SU-DHL-6 (cell line): ENCODE results near the gene C1orf21.

ENCODE experiments used
- EZH2phosphoT487 ChIP-seq: fragments of 200-600 bp; sonication (generic), shearing (Covaris generic); conservative IDR thresholded peaks from 2 replicates; pipeline ENCODE4 v1.6.1; 2018; ENCODE audit warnings: mild to moderate bottlenecking, antibody characterized with exemption, low read length, moderate library complexity, mixed read lengths
- TF ChIP-seq, protein P1 (sequence below): fragments of 200-600 bp; sonication (generic); IDR thresholded peaks from one replicate; pipeline ENCODE4 v1.5.1; 2017; ENCODE audit warnings: antibody characterized with exemption, mild to moderate bottlenecking, low read length, moderate library complexity; ENCODE audit not compliant: insufficient read depth, poor library complexity, severe bottlenecking

DNA sequence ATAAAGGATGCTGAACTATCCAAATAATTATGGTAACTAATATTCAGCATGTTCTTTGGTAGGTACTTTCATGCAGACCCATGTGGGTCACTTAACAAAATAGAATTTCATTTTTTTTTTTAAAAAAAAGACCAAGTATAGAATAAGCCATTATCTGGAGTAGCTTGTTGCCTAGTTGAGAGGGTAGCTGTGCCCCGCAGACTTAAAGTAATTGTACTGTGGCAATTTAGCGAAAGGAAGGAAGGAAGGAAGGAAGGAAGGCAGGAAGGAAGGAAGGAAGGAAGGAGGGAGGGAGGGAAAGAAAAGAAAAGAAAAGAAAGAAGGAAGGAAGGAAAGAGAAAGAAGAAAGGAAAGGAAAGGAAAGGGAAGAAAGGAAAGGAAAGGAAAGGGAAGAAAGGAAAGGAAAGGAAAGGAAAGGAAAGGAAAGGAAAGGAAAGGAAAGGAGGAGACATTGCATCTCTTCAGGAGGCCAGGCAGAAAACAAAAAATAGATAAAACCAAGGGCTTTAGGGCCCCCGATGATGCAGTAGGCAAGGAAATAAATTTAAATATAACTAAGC lies 35.3 kb upstream of the C1orf21 start:
- TF ChIP-seq, protein P1, sequence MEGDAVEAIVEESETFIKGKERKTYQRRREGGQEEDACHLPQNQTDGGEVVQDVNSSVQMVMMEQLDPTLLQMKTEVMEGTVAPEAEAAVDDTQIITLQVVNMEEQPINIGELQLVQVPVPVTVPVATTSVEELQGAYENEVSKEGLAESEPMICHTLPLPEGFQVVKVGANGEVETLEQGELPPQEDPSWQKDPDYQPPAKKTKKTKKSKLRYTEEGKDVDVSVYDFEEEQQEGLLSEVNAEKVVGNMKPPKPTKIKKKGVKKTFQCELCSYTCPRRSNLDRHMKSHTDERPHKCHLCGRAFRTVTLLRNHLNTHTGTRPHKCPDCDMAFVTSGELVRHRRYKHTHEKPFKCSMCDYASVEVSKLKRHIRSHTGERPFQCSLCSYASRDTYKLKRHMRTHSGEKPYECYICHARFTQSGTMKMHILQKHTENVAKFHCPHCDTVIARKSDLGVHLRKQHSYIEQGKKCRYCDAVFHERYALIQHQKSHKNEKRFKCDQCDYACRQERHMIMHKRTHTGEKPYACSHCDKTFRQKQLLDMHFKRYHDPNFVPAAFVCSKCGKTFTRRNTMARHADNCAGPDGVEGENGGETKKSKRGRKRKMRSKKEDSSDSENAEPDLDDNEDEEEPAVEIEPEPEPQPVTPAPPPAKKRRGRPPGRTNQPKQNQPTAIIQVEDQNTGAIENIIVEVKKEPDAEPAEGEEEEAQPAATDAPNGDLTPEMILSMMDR: no peak
- TF ChIP-seq EZH2phosphoT487: no peak
